Measurements from ENCODE around the gene SATB2. TPM values are rescaled to one million over a fixed set of nuclear protein-coding genes. Genes with fewer than 3 reads are reported as not detected.

Gene SATB2
- total and polyA plus RNA-seq, 9 donors, result 0.92 to 6.3 (median 3.8) TPM

DNA sequence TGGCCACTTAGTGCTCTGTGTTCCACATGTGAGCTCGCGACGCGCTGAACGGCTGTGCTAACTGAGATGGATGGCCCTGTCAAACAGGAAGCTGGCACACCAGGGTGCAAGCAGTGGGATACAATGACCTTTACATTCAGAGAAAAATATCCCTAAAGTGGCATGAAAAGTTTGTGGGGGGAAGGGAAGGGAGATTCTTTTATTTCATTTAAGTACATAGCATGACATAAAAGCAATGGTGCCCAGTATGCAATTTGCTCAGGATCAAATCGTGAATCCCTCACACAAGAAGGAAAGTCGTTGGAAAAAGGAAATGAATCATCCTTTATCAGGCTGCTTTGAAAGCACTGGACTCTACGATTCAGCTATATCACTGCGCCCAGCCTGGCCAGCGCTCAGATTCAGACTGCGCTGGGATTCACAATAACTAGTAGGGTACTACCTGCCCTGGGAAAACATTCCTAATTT is 26.0 kb downstream of the SATB2 start:
- 60 to 73% (median 72%) methylated on average over 11 of the region's 11 CpGs for WGBS, 3 donors
- Histone ChIP-seq H3K36me3 (no peaks in the 10 kb centered on the region), H3K4me1 (ENCODE audit: insufficient read depth) (no peaks in the 10 kb centered on the region), H3K27me3 (no peaks in the 10 kb centered on the region), H3K9me3 (no peaks in the 10 kb centered on the region), H3K27ac (no peak overlapping the region), H3K4me3 (no peak overlapping the region)
- no peak for DNase-seq
- TF ChIP-seq, protein P1, sequence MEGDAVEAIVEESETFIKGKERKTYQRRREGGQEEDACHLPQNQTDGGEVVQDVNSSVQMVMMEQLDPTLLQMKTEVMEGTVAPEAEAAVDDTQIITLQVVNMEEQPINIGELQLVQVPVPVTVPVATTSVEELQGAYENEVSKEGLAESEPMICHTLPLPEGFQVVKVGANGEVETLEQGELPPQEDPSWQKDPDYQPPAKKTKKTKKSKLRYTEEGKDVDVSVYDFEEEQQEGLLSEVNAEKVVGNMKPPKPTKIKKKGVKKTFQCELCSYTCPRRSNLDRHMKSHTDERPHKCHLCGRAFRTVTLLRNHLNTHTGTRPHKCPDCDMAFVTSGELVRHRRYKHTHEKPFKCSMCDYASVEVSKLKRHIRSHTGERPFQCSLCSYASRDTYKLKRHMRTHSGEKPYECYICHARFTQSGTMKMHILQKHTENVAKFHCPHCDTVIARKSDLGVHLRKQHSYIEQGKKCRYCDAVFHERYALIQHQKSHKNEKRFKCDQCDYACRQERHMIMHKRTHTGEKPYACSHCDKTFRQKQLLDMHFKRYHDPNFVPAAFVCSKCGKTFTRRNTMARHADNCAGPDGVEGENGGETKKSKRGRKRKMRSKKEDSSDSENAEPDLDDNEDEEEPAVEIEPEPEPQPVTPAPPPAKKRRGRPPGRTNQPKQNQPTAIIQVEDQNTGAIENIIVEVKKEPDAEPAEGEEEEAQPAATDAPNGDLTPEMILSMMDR (IDR thresholded peaks at IDR 0.05), result no peak
- TF ChIP-seq EP300 (IDR thresholded peaks at IDR 0.05) (no peak), POLR2A (IDR thresholded peaks at IDR 0.05) (no peak)
- intact Hi-C loops (cut with DNase I), result no loop called here

GRCh38 chr2:199430214-199430613 is 27.5 kb downstream of the SATB2 start:
- no peak for DNase-seq
- Histone ChIP-seq H3K9me3 (no peaks in the 10 kb centered on the region), H3K4me1 (ENCODE audit: insufficient read depth) (no peaks in the 10 kb centered on the region), H3K27ac (no peak overlapping the region), H3K36me3 (no peaks in the 10 kb centered on the region), H3K4me3 (no peak overlapping the region), H3K27me3 (no peaks in the 10 kb centered on the region)
- WGBS, 3 donors, result 87 to 94% (median 88%) methylated on average over 3 of the region's 3 CpGs
- TF ChIP-seq, protein P1 (IDR thresholded peaks at IDR 0.05), result no peak
- TF ChIP-seq EP300 (IDR thresholded peaks at IDR 0.05) (no peak), POLR2A (IDR thresholded peaks at IDR 0.05) (no peak)
- intact Hi-C loops (cut with DNase I), result no loop called here

- WGBS, 3 donors, result 93 to 95% (median 95%) methylated on average over 3 of the region's 3 CpGs
- no peaks in the 10 kb centered on the region for H3K4me1 ChIP-seq (ENCODE audit: insufficient read depth)
- no peak for DNase-seq
- H3K27me3 ChIP-seq, result no peaks in the 10 kb centered on the region
- TF ChIP-seq EP300 (IDR thresholded peaks at IDR 0.05) (no peak), POLR2A (IDR thresholded peaks at IDR 0.05) (no peak)
- TF ChIP-seq, protein P1 (IDR thresholded peaks at IDR 0.05), result no peak
- H3K4me3 ChIP-seq, result no peak overlapping the region
- no peaks in the 10 kb centered on the region for H3K9me3 ChIP-seq
- H3K36me3 ChIP-seq, result no peaks in the 10 kb centered on the region
- intact Hi-C loops (cut with DNase I), result no loop called here
- no peak overlapping the region for H3K27ac ChIP-seq
Measured at GRCh38 chr2:199428291-199428690, 29.4 kb downstream of the SATB2 start.

DNA sequence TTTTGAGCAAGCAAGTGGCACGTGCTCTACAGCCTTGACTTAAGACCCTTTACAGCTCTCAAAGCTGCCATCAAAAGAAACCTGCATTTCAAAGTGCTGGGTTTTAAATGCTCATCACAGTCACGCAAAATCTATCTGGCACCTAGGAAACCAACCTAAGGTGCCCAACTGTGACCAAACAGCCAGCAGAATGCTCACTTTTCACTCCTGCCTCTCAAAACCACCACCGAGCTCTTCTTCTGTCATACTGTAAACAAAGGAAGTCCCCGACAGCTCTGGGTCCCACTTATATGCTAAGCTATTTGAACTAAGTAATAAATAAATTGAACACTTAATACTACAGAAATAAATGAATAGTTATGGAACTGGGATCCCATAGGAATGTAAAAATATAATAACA is 33.6 kb downstream of the SATB2 start:
- intact Hi-C loops (cut with DNase I), result no loop called here
- Histone ChIP-seq H3K9me3 (no peaks in the 10 kb centered on the region), H3K27ac (no peak overlapping the region), H3K4me3 (no peak overlapping the region), H3K36me3 (no peaks in the 10 kb centered on the region), H3K4me1 (ENCODE audit: insufficient read depth) (no peaks in the 10 kb centered on the region), H3K27me3 (no peaks in the 10 kb centered on the region)
- DNase-seq, result no peak
- WGBS, 3 donors, result 69 to 82% (median 73%) methylated on average over 4 of the region's 4 CpGs
- TF ChIP-seq, protein P1 (IDR thresholded peaks at IDR 0.05), result no peak
- no peak for TF ChIP-seq EP300 (IDR thresholded peaks at IDR 0.05)
- no peak for TF ChIP-seq POLR2A (IDR thresholded peaks at IDR 0.05)

All from ovary (tissue), 9 donors.